T-helper 22 cell (primary cell): Measurements from ENCODE around the gene MAML3.

Experiments
- DNase-seq: peaks from one replicate; pipeline ENCODE4 v3.0.0-alpha.2; 2020; ENCODE audit warnings: low read depth

The MAML3 gene

DNA sequence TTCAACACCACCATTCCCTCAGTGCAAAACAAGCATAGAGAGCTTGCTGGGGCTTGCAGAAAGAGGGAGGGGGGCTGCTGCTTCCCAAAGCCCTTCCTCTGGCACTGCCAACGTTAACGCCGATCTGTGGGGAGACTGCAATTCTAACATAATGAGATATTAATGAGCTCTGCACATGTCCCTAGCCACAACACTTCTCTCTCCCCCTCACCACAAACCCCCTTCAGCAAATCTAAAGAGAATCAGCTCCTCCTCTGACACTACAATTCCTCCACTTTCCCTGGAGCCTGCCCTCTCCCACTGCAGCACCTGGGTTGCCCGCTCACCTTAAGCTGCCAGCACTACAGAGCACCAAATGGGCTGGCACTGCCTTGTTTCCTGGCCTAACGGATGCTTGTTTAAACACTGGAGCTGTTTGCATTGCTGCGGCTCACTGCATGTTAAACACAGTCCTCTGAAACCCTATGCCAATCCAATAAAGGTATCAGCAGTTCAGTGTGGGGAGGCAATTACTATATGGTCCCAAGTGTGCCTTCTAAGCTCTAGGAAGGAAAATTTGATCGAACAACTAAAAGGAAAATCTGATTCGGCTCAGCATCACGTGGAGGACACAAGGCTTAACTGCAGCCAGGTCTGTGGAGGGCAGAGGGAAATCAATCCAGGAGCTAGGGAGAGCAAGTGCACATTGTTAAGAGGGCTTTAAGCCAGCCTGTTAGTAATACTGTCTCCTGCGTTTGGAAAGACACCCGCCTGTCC lies 232.4 kb downstream of the MAML3 start:
- DNase-seq = no peak

DNA sequence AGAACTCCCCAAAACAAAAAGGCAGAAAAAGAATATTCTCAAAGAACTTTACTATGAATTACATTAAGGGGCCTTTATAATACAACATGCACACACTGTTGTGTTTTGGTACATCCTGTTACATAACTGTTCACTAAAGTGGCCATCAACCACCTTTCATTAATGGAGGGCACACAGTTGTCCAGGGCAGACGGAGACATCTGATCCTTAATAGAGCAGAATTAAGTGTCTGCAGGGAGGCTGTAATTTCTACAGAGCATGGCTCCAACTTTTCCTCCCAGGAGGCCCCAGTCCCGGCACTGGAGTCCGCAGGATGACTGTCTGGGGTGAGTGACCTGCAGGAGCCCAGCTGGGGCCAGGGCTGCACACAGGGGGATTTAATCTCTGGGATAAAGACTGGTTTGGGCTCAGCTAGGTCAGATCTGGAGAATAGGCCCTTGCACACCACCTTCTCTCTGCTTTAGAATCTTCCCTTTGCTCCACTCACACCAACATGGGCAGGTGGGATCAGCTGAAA lies 233.4 kb downstream of the MAML3 start:
- no peak for DNase-seq

GRCh38 chr4:139919521-139919920 lies 234.5 kb downstream of the MAML3 start:
- no peak for DNase-seq

DNA sequence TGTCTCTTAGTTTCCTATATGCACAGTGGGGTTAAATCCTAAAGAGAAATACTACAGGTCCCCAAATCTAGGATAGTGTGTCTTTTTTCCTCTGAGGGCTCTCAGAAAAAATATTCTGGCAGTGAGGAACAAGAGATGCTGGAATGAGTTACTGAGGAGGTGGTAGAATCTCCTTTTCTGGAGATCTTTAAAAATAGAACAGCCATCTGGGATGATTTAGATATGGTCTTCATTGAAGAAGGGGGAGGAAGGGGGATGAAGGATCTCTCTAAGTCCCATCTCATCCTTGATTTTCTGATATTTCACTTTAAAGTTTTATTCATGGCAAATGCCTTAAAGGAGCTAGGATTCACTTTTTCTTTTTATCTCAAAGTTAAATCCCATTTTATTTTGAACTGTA lies 235.0 kb downstream of the MAML3 start:
- no peak for DNase-seq

DNA sequence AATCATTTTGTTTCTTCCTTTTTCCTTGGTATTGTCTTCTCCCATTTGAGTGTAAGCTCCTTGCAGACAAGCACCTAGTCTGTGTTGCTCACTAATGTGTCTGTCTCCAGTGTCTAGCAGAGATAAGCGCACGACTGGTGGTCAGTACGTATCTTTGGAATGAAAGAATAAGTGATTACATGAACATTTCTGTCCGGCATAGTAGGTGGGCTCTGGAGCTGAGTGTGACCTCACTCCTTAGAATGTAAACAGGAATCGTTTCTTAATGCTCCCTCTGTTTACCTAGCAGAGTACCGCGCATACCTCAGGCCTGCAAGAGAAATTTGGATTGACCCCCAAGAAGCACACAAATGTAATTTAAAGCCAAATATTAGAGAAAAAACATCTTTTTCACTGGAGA lies 235.4 kb downstream of the MAML3 start:
- no peak for DNase-seq

- DNase-seq = no peak
Measured at GRCh38 chr4:139917896-139918295, 236.1 kb downstream of the MAML3 start.

- DNase-seq = no peak
Measured at GRCh38 chr4:139916041-139916440, 237.9 kb downstream of the MAML3 start.

DNA sequence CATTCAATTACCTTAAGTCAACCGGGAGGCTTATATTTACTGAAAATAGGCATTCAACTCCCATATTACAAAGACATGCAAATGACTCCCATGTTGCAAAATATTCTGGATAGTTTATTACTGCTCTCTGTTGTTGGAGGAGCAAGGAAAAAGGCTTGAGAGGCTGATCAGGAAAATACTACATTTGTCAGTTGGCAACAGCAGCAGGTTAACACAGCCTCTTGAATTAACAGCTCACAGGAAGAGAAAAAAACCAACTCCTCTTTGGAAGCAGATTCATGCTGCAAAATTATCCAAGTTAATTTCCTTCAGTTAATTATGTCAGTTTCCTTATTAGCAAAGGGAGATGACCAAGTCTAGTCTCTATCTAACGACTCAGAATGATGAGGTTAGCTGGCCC lies 238.9 kb downstream of the MAML3 start:
- DNase-seq = no peak

DNA sequence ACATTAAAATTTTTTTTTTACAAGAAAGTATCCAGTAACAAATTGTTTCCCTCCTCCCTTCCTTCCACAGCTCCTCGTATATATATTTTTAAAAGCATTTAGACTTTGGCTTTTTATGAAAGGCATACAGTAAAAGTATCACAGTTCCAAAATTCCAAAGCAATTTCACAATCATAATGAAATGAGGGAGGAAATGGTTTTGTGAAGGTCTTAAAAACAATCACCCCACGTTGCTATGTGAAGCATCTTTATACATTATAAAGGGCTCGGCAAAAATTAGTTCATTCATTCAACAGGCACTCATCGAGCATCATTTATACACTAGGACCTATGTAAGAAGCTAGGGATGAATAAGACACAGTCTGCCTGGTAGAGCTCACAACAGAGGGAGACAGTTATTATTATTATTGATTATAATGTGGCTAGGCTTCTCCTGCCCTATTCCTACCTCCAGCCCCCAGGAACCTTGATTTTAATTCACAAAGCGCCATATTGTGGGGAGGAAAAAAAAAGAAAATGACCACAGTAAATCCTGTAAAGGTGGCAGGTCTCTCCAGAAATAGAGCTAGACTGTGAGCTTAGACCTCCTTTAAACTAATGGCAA lies 239.9 kb downstream of the MAML3 start:
- no peak for DNase-seq

DNA sequence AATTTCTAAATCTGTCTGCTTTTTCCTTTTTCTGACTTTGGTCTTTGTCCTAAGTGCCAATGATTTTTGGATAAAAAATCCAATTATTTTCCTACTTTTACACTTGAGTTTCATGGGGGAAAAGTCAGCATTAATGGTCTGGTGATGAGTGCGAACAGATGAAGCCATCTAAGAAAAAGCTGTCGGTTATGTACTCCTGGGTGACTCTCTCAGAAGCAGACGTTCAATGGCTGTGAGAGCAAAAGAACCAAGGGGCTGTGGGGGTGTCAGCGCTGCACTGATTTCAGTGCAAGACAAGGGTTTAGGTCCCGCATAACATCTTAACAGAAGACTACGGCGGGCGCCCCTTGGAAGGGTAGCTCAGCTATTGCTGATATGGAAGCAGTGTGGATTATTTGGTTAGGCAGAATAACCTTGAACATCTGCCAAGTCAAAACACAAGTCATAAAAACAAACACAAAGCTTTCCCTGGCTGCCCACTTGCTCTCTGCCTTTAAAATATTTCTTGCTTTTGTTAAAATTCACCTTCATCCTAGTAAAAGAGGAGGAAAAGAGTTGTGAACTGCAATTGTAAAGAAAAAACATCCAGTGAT lies 240.5 kb downstream of the MAML3 start:
- DNase-seq = no peak

- no peak for DNase-seq
Measured at GRCh38 chr4:139912445-139912844, 241.5 kb downstream of the MAML3 start.

GRCh38 chr4:139910106-139910505 lies 243.9 kb downstream of the MAML3 start:
- no peak for DNase-seq

- DNase-seq = no peak
Measured at GRCh38 chr4:139908636-139909437, 245.1 kb downstream of the MAML3 start.

DNA sequence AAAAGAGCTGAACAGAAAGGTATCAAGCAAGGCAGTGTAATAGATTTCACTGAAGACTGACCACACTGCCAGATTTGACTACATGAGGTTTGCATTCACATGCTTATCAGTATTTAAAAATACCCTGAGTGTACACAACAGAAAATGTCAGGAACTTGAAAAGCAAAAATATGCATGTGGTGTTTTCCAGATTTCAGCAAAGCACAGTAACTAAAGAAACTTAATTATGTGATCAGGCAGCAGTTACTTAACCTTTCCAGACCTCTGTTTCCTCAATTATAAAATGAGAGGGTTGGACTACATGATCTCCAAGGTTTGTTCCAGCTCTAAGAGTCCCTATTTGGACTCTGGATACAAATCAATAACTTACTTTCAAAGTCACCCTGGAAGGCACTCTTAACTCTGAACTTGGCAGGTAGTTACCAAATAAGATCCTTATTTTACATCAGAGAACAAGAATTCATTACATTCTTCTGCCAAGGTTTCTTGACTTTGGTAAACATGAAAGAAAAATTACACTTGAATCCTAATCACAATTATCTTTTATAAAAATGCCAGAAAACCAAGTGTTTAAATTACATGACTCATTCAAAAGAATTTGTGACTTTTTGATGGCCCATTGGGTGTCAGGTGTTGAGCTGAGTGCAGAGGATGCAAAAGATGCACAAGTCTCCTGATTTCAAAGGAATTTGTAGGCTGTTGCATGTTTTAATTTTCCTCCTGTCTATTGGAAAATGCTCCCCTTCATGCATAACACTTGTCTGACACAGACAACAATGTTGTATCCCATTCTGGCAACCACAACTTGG lies 246.8 kb downstream of the MAML3 start:
- DNase-seq = no peak

DNA sequence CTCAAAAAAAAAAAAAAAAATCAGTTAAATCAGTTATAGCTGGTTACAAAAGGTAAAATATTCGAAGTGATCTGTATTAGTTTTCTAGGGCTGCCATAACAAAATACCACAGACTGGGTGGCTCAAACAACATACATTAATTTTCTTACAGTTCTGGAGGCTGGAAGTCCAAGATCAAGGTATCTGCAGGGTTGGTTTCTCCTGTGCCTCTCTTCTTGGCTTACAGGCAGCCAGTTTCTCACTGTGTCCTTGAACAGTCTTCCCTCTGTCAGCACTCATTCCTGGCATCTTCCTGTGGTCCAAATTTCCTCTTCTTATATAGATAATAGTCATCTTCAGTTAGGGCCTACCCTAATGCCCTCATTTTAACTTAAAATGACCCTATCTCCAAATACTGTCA lies 248.5 kb downstream of the MAML3 start:
- no peak for DNase-seq

DNA sequence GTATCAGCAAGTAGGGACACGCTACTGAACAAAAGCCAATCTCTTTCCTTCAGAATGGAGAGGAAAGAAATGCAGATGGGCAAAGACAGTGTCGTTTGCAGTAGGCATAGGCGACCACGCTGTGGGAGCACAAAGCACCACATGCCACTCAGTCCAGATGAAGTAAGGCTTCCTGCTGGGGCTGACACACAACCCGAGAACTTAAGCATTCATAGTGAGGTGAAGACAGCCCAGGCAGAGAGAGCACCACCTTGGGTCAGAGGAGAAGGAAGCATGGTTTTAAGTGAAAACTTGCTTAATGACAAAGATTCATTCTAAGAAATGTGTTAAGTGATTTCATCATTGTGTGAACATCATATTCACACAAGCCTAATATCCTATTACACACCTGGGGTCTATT lies 249.6 kb downstream of the MAML3 start:
- no peak for DNase-seq

DNA sequence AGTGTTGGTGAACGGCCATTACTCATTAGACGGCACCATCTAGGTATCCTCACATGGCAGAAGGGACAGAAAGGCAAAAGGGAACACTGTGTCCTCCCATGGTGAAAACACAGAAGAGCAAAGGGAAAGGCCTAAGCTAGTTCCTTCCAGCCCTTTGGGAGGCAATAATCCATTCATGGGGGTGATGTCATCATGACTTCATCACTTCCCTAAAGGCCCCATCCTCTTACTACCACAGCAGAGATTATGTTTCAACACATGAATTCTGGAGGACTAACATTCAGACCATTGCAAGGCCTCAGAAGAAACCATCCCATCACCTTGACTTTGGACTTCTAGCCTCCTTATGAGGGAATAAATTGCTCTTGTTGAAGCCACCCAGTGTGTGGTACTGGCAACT lies 250.1 kb downstream of the MAML3 start:
- DNase-seq = no peak

DNA sequence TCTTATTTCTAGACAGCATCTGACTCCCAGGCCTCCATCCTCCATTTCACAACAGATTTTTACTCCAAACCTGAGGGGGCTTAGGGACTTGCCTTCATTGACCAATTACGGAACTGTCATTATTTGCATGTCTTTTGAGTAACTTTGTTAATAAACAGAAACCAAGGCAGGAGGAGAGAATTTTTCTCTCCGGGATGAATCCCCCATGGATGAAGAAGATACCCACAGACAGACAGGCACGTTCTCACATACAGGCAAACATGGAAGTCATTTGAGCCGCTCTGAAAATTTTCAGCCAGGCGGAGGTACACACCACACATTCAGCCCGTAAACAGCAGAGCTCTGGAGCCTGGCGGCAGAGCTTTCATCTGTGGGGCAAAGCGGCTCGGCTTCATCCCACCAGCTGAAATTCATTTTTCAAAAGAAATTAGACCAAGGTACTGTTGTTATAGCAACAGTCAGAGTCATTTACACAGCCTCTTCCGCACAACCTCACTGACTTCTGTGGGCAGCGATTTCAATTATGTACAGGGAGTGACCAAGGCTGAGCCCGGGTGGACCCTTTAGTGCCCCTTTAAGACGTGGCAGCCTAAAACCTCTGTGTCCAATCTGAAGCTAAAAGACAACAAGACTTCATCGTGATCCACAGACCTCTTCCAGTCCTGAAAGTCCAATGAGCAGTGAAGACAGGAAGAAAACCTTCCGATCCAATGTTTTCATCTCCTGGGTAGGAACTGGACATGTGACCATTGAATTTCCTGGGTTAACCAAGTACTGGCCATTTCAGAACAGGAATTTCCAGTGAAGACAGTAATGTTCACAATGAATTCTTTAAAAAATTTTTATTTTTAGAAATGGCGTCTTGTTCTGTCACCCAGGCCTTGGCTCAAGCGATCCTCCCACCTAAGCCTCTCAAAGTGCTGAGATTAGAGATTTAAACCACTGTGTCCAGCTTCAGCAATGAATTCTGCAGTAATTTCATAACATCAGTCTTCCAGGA lies 251.4 kb downstream of the MAML3 start:
- no peak for DNase-seq

GRCh38 chr4:139901531-139902320 lies 252.3 kb downstream of the MAML3 start:
- DNase-seq = no peak

DNA sequence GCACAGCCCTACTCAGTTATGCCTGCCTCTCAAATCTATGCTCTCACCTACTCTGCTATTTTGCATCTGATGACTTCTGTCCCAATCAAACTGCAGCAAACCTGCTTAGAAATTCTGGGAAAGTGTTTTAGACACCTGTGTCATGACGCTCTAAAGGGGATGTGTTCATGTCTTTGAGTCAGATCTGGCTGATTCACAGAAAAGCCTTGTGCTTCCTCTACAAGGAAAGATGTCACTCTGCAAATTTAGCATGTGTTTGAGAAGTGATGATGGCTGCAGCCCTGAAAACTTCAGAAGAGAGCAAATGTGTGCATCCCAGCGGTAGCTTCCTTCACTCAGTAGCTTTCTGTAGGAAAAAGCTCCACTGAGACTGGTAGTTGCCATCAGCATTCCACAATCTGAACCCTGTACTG lies 253.0 kb downstream of the MAML3 start:
- DNase-seq = no peak
